Gastroesophageal sphincter (tissue), 3 donors: ENCODE measurements around the gene PTPRF.

Experiments
- POLR2A ChIP-seq, 2 donors: fragments of 450-650 bp; IDR thresholded peaks; one replicate each; pipeline ENCODE4 v1.6.1; 2017; ENCODE audit warnings: antibody characterized with exemption in 2 of 2, mild to moderate bottlenecking in 2 of 2, moderate library complexity in 1 of 2
- TF ChIP-seq, protein P1 (sequence below), 4 experiments: fragments of 200-600 bp in 2 of 4; fragments of 450-650 bp in 2 of 4; sonication (generic) in 1 of 4; IDR thresholded peaks; one replicate each; pipeline ENCODE4 v1.5.1; 2017 to 2019; ENCODE audit warnings: antibody characterized with exemption in 4 of 4, mild to moderate bottlenecking in 2 of 4, moderate library complexity in 2 of 4

DNA sequence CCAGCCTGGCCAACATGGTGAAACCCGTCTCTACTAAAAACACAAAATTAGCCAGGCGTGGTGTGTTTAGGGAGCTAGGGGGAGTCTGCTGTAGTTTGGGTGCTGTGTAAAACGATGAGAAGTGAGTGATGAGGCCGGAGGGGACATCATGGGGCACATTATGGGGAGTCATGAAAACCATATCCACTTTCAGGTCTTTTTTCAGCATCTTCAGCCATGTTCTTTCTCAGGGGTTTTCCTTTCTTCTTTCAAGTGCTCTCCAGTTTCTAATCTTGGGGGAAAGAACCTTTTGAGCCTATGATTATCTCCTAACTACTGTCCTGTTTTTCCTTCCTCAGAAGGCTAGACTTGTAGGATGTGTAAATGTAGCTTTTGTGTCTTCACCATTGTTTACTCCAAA is 133.7 kb downstream of the PTPRF start:
- TF ChIP-seq, protein P1, sequence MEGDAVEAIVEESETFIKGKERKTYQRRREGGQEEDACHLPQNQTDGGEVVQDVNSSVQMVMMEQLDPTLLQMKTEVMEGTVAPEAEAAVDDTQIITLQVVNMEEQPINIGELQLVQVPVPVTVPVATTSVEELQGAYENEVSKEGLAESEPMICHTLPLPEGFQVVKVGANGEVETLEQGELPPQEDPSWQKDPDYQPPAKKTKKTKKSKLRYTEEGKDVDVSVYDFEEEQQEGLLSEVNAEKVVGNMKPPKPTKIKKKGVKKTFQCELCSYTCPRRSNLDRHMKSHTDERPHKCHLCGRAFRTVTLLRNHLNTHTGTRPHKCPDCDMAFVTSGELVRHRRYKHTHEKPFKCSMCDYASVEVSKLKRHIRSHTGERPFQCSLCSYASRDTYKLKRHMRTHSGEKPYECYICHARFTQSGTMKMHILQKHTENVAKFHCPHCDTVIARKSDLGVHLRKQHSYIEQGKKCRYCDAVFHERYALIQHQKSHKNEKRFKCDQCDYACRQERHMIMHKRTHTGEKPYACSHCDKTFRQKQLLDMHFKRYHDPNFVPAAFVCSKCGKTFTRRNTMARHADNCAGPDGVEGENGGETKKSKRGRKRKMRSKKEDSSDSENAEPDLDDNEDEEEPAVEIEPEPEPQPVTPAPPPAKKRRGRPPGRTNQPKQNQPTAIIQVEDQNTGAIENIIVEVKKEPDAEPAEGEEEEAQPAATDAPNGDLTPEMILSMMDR (IDR thresholded peaks at IDR 0.05) = no peak
- TF ChIP-seq POLR2A (IDR thresholded peaks at IDR 0.05) = no peak
